Transverse colon (tissue), 4 donors: ENCODE results near the gene TRMO.

ENCODE experiments used
- EP300 ChIP-seq: sonication (generic); formaldehyde crosslinking; IDR thresholded peaks from one replicate; pipeline ENCODE4 v1.6.1; 2017; ENCODE audit warnings: antibody characterized with exemption, low read depth
- POLR2A ChIP-seq: fragments of 450-650 bp; IDR thresholded peaks from one replicate; pipeline ENCODE4 v1.6.1; 2016; ENCODE audit warnings: antibody characterized with exemption, mild to moderate bottlenecking, moderate library complexity
- POLR2AphosphoS5 ChIP-seq, 3 donors: sonication (generic); formaldehyde crosslinking; IDR thresholded peaks; one replicate each; pipeline ENCODE4 v1.6.1; 2016; ENCODE audit warnings: antibody characterized with exemption in 3 of 3
- TF ChIP-seq, protein P1 (sequence below), 5 experiments: fragments of 200-600 bp in 3 of 5; fragments of 450-650 bp in 2 of 5; sonication (generic) in 3 of 5; IDR thresholded peaks; 1 replicate in 2 of 5; 2 replicates in 3 of 5; pipeline ENCODE4 v1.5.1; 2016 to 2017; ENCODE audit warnings: antibody characterized with exemption in 5 of 5, inconsistent platforms in 3 of 5, mild to moderate bottlenecking in 2 of 5, moderate library complexity in 1 of 5

DNA sequence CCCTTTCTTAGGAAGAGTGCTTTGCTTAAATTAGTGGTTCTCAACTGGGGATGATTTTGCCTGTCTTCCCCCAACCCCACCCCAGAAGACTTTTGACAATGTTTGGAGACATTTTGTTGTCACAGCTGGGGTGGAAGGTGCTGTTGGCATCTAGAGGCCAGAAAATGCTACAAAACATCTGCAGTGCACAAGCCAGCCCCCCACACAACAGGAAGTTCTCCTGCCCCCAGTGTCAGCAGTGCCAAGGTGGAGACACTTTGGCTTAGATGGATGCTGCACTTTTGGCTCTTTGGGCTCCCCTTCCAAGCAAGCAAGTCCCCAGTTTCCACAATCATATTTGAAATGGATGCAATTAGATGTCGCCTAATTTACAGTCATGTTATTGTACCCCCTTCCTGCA is 13.0 kb upstream of the TRMO start:
- TF ChIP-seq, protein P1, sequence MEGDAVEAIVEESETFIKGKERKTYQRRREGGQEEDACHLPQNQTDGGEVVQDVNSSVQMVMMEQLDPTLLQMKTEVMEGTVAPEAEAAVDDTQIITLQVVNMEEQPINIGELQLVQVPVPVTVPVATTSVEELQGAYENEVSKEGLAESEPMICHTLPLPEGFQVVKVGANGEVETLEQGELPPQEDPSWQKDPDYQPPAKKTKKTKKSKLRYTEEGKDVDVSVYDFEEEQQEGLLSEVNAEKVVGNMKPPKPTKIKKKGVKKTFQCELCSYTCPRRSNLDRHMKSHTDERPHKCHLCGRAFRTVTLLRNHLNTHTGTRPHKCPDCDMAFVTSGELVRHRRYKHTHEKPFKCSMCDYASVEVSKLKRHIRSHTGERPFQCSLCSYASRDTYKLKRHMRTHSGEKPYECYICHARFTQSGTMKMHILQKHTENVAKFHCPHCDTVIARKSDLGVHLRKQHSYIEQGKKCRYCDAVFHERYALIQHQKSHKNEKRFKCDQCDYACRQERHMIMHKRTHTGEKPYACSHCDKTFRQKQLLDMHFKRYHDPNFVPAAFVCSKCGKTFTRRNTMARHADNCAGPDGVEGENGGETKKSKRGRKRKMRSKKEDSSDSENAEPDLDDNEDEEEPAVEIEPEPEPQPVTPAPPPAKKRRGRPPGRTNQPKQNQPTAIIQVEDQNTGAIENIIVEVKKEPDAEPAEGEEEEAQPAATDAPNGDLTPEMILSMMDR (IDR thresholded peaks at IDR 0.05): no peak
- TF ChIP-seq POLR2A: no peak
- no peak for TF ChIP-seq POLR2AphosphoS5 (IDR thresholded peaks at IDR 0.05)
- no peak for TF ChIP-seq EP300
